CD14-positive monocyte (primary cell): Measurements from ENCODE around the gene ALPI. TPM values are rescaled to one million over a fixed set of nuclear protein-coding genes. Genes with fewer than 3 reads are reported as not detected.

Experiments used
- DNase-seq, 3 donors: peaks; one replicate each; pipeline ENCODE4 v3.0.0-alpha.2; 2011 to 2022
- H2AFZ ChIP-seq: 2 replicates; pipeline ENCODE4 v1.6.0; 2012; ENCODE audit warnings: mild to moderate bottlenecking, low read depth, low read length, inconsistent platforms; ENCODE audit not compliant: insufficient read depth, poor library complexity, severe bottlenecking
- H3K27ac ChIP-seq, 2 donors: 1 replicate in 1 of 2; 2 replicates in 1 of 2; pipeline ENCODE4 v1.5.1; 2012 to 2013; ENCODE audit warnings: low read length in 2 of 2, control low read depth in 1 of 2, inconsistent platforms in 1 of 2, low read depth in 1 of 2, mild to moderate bottlenecking in 1 of 2
- H3K27me3 ChIP-seq, 2 donors: one replicate each; pipeline versions ENCODE4 v1.6.0 to v1.6.1; 2011 to 2013; ENCODE audit warnings: low read length in 2 of 2; ENCODE audit not compliant: control insufficient read depth in 2 of 2, insufficient read depth in 2 of 2
- H3K36me3 ChIP-seq, 2 donors: replicated peaks in 1 of 2; 1 replicate in 1 of 2; 2 replicates in 1 of 2; pipeline versions ENCODE4 v1.5.1 to v1.6.1; 2012 to 2013; ENCODE audit warnings: low read length in 2 of 2, control low read depth in 1 of 2, inconsistent platforms in 1 of 2, mild to moderate bottlenecking in 1 of 2; ENCODE audit not compliant: insufficient read depth in 2 of 2, control insufficient read depth in 1 of 2
- H3K4me1 ChIP-seq, 2 donors: 1 replicate in 1 of 2; 2 replicates in 1 of 2; pipeline versions ENCODE4 v1.5.1 to v1.6.1; 2012 to 2013; ENCODE audit warnings: low read length in 2 of 2, control low read depth in 1 of 2, inconsistent platforms in 1 of 2, mild to moderate bottlenecking in 1 of 2, moderate library complexity in 1 of 2; ENCODE audit not compliant: insufficient read depth in 2 of 2, control insufficient read depth in 1 of 2
- H3K4me2 ChIP-seq: replicated peaks from 2 replicates; pipeline ENCODE3; 2012; ENCODE audit warnings: low read length, moderate library complexity, mild to moderate bottlenecking; ENCODE audit not compliant: poor library complexity, severe bottlenecking; ENCODE audit errors: extremely low read depth
- H3K4me3 ChIP-seq, 3 experiments: fragments of 200-600 bp in 1 of 3; sonication (generic) in 1 of 3; replicated peaks in 1 of 3; 1 replicate in 2 of 3; 2 replicates in 1 of 3; pipeline ENCODE4 v1.5.1; 2011 to 2013; ENCODE audit warnings: low read length in 3 of 3, mild to moderate bottlenecking in 3 of 3, control low read depth in 2 of 3, low read depth in 2 of 3, inconsistent platforms in 1 of 3, moderate library complexity in 1 of 3
- H3K79me2 ChIP-seq: 2 replicates; pipeline ENCODE4 v1.6.0; 2012; ENCODE audit warnings: mild to moderate bottlenecking, control low read depth, inconsistent platforms, low read length, moderate library complexity; ENCODE audit not compliant: insufficient read depth
- H3K9ac ChIP-seq: 2 replicates; pipeline ENCODE4 v1.6.0; 2017; ENCODE audit warnings: low read length, mild to moderate bottlenecking; ENCODE audit not compliant: insufficient read depth, poor library complexity, severe bottlenecking
- H3K9me3 ChIP-seq, 2 donors: replicated peaks in 1 of 2; 1 replicate in 1 of 2; 2 replicates in 1 of 2; pipeline versions ENCODE4 v1.5.1 to v1.6.1; 2012 to 2013; ENCODE audit warnings: low read length in 2 of 2, control low read depth in 1 of 2; ENCODE audit not compliant: control insufficient read depth in 1 of 2, insufficient read depth in 1 of 2
- H4K20me1 ChIP-seq: 2 replicates; pipeline ENCODE4 v1.6.0; 2012; ENCODE audit warnings: mild to moderate bottlenecking, low read length, control low read depth, moderate library complexity; ENCODE audit not compliant: insufficient read depth
- H3K27ac Mint-ChIP-seq, 7 donors: one replicate each; pipeline ENCODE4 v1.8.0; 2020; ENCODE audit warnings: mild to moderate bottlenecking in 7 of 7, mixed read lengths in 7 of 7, moderate library complexity in 6 of 7, inconsistent platforms in 2 of 7
- H3K27me3 Mint-ChIP-seq, 3 donors: one replicate each; pipeline ENCODE4 v1.8.0; 2021 to 2022; ENCODE audit warnings: low read depth in 3 of 3, mild to moderate bottlenecking in 3 of 3, mixed read lengths in 3 of 3, moderate library complexity in 3 of 3, inconsistent platforms in 1 of 3
- H3K36me3 Mint-ChIP-seq, 2 donors: one replicate each; pipeline ENCODE4 v1.8.0; 2020; ENCODE audit warnings: mixed read lengths in 2 of 2, inconsistent platforms in 1 of 2, mild to moderate bottlenecking in 1 of 2
- H3K4me1 Mint-ChIP-seq: one replicate; pipeline ENCODE4 v1.8.0; 2020; ENCODE audit warnings: mild to moderate bottlenecking, mixed read lengths
- H3K4me3 Mint-ChIP-seq, 2 donors: one replicate each; pipeline ENCODE4 v1.8.0; 2020; ENCODE audit warnings: mild to moderate bottlenecking in 2 of 2, mixed read lengths in 2 of 2, moderate library complexity in 1 of 2
- H3K9me3 Mint-ChIP-seq, 7 donors: one replicate each; pipeline ENCODE4 v1.8.0; 2020 to 2022; ENCODE audit warnings: mixed read lengths in 7 of 7, mild to moderate bottlenecking in 6 of 7, moderate library complexity in 6 of 7, inconsistent platforms in 2 of 7
- WGBS: methylation state at CpG from one replicate; pipeline ENCODE4 v1.1.5; 2013; ENCODE audit warnings: missing lambda C conversion rate; ENCODE audit not compliant: insufficient coverage; 5-methylcytosine and 5-hydroxymethylcytosine counted together
- intact Hi-C, 2 donors: fragments of 100-400 bp; cut with micrococcal nuclease; formaldehyde crosslinking; loops; one replicate each; pipeline versions ENCODE4 v1.15.0 to v1.15.1; 2023
- polyA plus RNA-seq, 3 donors: library from polyadenylated mRNA; depleted of rRNA in 1 of 3; unstranded in 2 of 3; stranded (reverse) in 1 of 3; fragments of 300-500 nt in 2 of 3; fragments of >200 nt in 1 of 3; fragmentation: Illumina TruSeq in 2 of 3; gene quantifications; 1 replicate in 2 of 3; 2 replicates in 1 of 3; pipeline ENCODE4 v1.2.3, GENCODE V29; 2012 to 2021
- TF ChIP-seq, protein P1 (sequence below): fragments of 200-600 bp; IDR thresholded peaks from one replicate; pipeline ENCODE4 v1.8.0; 2022; ENCODE audit warnings: antibody characterized with exemption, mild to moderate bottlenecking

ALPI gene
- polyA plus RNA-seq, 3 donors = not detected

DNA sequence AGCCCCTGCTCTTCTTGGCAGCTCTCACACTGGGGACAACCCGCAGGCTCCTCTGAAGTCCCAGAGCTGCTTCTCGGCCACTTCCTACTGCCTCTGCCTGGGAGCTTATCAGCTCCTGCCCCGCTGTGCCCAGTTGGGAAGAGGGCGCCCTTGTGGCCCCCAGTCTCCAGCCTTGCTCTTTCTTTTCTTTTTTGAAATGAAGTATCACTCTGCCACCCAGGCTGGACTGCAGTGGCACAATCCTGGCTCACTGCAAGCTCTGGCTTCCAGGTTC is 20.6 kb upstream of the ALPI start:
- H3K4me1 ChIP-seq = no peaks in the 10 kb centered on the region
- H3K36me3 Mint-ChIP-seq = no peaks in the 10 kb centered on the region
- H3K9ac ChIP-seq = no peak overlapping the region
- H3K4me2 ChIP-seq = no peak overlapping the region
- H3K27me3 ChIP-seq = no peaks in the 10 kb centered on the region
- H3K27ac ChIP-seq = no peak overlapping the region
- DNase-seq = no peak
- H3K36me3 ChIP-seq = no peaks in the 10 kb centered on the region
- no peaks in the 10 kb centered on the region for H4K20me1 ChIP-seq
- no peak overlapping the region for H2AFZ ChIP-seq
- no peaks in the 10 kb centered on the region for H3K9me3 ChIP-seq
- H3K4me1 Mint-ChIP-seq = peaks cover 2% of the 10 kb centered on the region
- H3K9me3 Mint-ChIP-seq = peaks cover 0 to 2% (median 0%) of the 10 kb centered on the region in 7 donors
- TF ChIP-seq, protein P1, sequence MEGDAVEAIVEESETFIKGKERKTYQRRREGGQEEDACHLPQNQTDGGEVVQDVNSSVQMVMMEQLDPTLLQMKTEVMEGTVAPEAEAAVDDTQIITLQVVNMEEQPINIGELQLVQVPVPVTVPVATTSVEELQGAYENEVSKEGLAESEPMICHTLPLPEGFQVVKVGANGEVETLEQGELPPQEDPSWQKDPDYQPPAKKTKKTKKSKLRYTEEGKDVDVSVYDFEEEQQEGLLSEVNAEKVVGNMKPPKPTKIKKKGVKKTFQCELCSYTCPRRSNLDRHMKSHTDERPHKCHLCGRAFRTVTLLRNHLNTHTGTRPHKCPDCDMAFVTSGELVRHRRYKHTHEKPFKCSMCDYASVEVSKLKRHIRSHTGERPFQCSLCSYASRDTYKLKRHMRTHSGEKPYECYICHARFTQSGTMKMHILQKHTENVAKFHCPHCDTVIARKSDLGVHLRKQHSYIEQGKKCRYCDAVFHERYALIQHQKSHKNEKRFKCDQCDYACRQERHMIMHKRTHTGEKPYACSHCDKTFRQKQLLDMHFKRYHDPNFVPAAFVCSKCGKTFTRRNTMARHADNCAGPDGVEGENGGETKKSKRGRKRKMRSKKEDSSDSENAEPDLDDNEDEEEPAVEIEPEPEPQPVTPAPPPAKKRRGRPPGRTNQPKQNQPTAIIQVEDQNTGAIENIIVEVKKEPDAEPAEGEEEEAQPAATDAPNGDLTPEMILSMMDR = no peak
- intact Hi-C loops = loop anchor here in 1 of 2 donors (5.0 kb wide), 1 partner anchor 523 kb away; no protein-coding TSS in a partner anchor
- H3K79me2 ChIP-seq = no peaks in the 10 kb centered on the region
- WGBS = 89% methylated on average over 4 of the region's 4 CpGs
- no peak overlapping the region for H3K4me3 Mint-ChIP-seq
- peaks cover 0 to 14% (median 13%) of the 10 kb centered on the region in 3 donors for H3K27me3 Mint-ChIP-seq
- no peak overlapping the region for H3K4me3 ChIP-seq
- no peak overlapping the region for H3K27ac Mint-ChIP-seq

DNA sequence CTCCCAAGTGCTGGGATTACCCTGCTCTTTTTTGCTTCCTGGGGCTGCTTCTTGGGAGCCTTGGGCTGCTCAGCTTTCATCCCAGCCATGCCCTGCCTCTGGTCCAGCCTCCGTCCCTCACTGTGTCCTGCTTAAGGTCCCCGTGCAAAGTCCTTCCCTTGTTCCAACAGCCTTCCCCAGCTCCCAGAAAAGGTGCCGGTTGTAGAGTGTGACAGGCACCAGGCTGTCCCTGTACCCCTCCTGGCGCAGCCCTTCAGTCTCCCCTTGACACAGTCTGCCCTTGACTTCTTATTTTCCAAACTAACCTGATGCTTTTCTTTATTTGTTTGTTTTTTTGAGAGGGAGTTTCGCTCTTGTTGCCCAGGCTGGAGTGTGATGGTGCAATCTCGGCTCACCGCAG is 20.1 kb upstream of the ALPI start:
- WGBS = 100% methylated on average over 3 of the region's 7 CpGs
- no peak overlapping the region for H3K27ac Mint-ChIP-seq
- H3K9ac ChIP-seq = no peak overlapping the region
- no peak overlapping the region for H3K4me2 ChIP-seq
- intact Hi-C loops = loop anchor here in 1 of 2 donors (5.0 kb wide), 1 partner anchor 524 kb away; no protein-coding TSS in a partner anchor
- no peaks in the 10 kb centered on the region for H3K79me2 ChIP-seq
- no peak overlapping the region for H3K27ac ChIP-seq
- no peak overlapping the region for H2AFZ ChIP-seq
- no peak overlapping the region for H3K4me3 Mint-ChIP-seq
- H3K4me1 ChIP-seq = no peaks in the 10 kb centered on the region
- H3K27me3 ChIP-seq = no peaks in the 10 kb centered on the region
- no peaks in the 10 kb centered on the region for H3K9me3 ChIP-seq
- H4K20me1 ChIP-seq = no peaks in the 10 kb centered on the region
- peaks cover 0 to 2% (median 0%) of the 10 kb centered on the region in 7 donors for H3K9me3 Mint-ChIP-seq
- peaks cover 3% of the 10 kb centered on the region for H3K4me1 Mint-ChIP-seq
- no peaks in the 10 kb centered on the region for H3K36me3 Mint-ChIP-seq
- DNase-seq = no peak
- no peak overlapping the region for H3K4me3 ChIP-seq
- no peaks in the 10 kb centered on the region for H3K36me3 ChIP-seq
- TF ChIP-seq, protein P1 = no peak
- H3K27me3 Mint-ChIP-seq = peaks cover 0 to 16% (median 13%) of the 10 kb centered on the region in 3 donors
